NT2/D1 (cell line): ENCODE data around the gene RNF19B.

Experiments
- SUZ12 ChIP-seq: IDR thresholded peaks from 2 replicates; pipeline ENCODE4 v1.6.1; 2011; ENCODE audit not compliant: insufficient read length, insufficient read depth; ENCODE audit errors: extremely low read depth
- ZNF274 ChIP-seq: IDR thresholded peaks from 2 replicates; pipeline ENCODE4 v1.6.1; 2011; ENCODE audit warnings: mild to moderate bottlenecking, low read depth, low read length

- TF ChIP-seq ZNF274 (no peak), SUZ12 (no peak)
Observed at GRCh38 chr1:32998997-32999396, 34.4 kb upstream of the RNF19B start.
